C4-2B (cell line): Measurements from ENCODE around the gene IRF1.

ENCODE experiments used
- H3K27ac ChIP-seq: fragments of 450-650 bp; 2 replicates; pipeline ENCODE4 v1.5.1; 2017
- ZFX ChIP-seq: fragments of 450-650 bp; IDR thresholded peaks from 2 replicates; pipeline ENCODE4 v1.6.1; 2017
- TF ChIP-seq, protein P1 (sequence below): fragments of 450-650 bp; conservative IDR thresholded peaks from 2 replicates; pipeline ENCODE4 v1.5.1; 2017; ENCODE audit warnings: mild to moderate bottlenecking

IRF1 gene

DNA sequence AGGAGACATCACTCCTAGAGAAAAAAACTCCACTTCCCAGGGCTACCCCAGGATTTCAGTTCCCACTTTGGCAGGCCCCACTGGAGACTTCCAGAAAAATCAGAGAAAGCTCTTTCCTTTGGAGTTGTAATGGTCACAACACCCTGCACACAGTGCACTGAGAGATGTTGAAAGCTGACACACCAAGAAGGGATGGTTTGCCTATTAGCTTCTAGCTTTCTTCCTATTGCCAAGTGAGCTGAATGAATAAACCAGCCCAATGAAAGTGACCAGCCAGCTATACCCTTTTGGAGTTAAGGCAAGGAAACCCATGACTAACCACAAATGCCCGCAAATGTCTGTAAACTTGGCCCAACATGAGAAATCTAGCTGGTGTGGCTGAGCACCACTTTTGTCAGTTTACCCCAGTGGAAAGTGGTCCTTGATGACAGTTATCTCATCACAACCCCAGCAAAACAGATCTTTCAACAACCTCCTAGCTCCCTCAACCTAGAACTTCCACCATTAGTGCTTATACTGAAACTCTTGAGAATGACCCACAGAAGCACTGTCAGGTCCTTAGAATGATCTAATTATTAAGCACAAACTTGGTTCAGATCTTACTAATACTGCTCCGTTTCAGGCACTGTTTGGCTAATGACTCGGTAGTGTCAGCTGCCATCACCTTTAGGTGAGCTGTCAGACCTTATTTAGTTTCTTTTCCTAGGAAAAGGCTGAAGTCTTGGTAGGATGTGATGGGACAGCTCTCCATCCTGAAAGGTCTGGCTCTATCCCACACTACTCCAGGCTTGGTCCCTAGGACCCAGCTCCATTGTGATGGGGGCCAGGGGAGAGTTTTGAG lies 11.2 kb downstream of the IRF1 start:
- no peak for TF ChIP-seq ZFX
- TF ChIP-seq, protein P1, sequence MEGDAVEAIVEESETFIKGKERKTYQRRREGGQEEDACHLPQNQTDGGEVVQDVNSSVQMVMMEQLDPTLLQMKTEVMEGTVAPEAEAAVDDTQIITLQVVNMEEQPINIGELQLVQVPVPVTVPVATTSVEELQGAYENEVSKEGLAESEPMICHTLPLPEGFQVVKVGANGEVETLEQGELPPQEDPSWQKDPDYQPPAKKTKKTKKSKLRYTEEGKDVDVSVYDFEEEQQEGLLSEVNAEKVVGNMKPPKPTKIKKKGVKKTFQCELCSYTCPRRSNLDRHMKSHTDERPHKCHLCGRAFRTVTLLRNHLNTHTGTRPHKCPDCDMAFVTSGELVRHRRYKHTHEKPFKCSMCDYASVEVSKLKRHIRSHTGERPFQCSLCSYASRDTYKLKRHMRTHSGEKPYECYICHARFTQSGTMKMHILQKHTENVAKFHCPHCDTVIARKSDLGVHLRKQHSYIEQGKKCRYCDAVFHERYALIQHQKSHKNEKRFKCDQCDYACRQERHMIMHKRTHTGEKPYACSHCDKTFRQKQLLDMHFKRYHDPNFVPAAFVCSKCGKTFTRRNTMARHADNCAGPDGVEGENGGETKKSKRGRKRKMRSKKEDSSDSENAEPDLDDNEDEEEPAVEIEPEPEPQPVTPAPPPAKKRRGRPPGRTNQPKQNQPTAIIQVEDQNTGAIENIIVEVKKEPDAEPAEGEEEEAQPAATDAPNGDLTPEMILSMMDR = no peak

GRCh38 chr5:132478366-132478871 lies 12.2 kb downstream of the IRF1 start:
- no peak overlapping the region for H3K27ac ChIP-seq
- no peak for TF ChIP-seq ZFX
- TF ChIP-seq, protein P1 = no peak

More for the DNA sequence above, 11.2 kb downstream of the IRF1 start:
- no peak overlapping the region for H3K27ac ChIP-seq

GRCh38 chr5:132477784-132478365 lies 12.7 kb downstream of the IRF1 start:
- no peak overlapping the region for H3K27ac ChIP-seq
- TF ChIP-seq ZFX = no peak
- TF ChIP-seq, protein P1 = no peak

DNA sequence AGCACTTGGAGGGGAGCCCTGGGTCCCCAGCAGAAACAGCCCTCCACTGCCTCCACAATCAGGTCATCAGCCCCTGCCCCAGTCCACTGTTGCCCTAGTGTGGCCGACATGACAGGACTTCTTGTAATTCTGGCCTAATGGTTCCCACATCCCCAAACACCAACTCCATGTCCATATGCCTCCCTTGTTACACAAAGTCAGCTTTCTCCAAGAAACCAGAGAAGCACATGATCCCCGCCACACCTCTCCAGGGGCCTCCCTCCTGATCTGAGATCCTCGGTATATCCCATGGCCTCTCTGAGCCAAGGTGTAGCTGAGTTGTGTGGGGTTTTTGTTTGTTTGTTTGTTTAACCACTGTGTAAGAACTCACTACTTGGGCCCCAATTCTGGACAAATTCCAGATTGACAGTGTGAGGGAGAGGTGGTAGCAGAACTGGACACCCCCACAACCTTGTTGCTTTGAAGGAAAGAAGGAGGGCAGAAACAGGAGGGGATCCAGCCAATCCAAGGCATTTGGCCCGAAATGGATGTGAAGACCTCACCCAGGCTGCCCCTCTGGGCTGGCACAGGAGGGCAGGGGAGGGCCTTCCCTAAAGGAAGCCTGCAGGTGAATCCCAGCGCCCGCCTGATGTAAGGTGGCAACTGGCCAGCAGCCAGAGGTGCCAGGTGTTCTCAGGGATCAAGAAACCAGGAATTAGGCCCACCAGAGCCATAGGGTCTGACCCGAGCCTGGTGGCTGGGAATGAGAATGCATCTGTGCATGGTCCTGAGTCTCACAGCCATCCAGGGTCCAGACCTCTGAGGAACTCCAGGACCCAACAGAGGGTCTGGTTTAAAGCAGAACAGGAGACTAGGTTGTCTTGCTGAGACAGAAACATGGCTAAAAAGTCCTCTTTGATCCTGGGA lies 13.4 kb downstream of the IRF1 start:
- TF ChIP-seq ZFX = no peak
- TF ChIP-seq, protein P1 = no peak
- no peak overlapping the region for H3K27ac ChIP-seq

GRCh38 chr5:132475987-132476875 lies 14.3 kb downstream of the IRF1 start:
- no peak overlapping the region for H3K27ac ChIP-seq
- no peak for TF ChIP-seq ZFX
- TF ChIP-seq, protein P1 = no peak

- H3K27ac ChIP-seq = no peak overlapping the region
- TF ChIP-seq ZFX = no peak
- TF ChIP-seq, protein P1 = no peak
Observed at GRCh38 chr5:132475497-132475882, 15.1 kb downstream of the IRF1 start.
